PC-9 (cell line): Measurements from ENCODE around the gene KBTBD4. TPM values are rescaled to one million over a fixed set of nuclear protein-coding genes. Genes with fewer than 3 reads are reported as not detected.

ENCODE experiments used
- Bru-seq: library from RNA; stranded (reverse); fragments of 400-500 nt; gene quantifications from one replicate; lab custom pipeline; 2021; lab: Mats Ljungman, UMichigan
- BruChase-seq, 2 experiments: library from RNA; stranded (reverse); fragments of 400-500 nt; gene quantifications; one replicate each; lab custom pipeline; 2021; lab: Mats Ljungman, UMichigan
- BruUV-seq: library from RNA; stranded (reverse); fragments of 400-500 nt; replicated peaks from 2 replicates; lab custom pipeline; 2021; lab: Mats Ljungman, UMichigan
- CTCF ChIA-PET: fragments of 300-600 bp; sonication (Branson Sonifier 250); formaldehyde crosslinking; loops from one replicate; lab custom pipeline; 2022; ENCODE audit warnings: antibody characterized with exemption; lab: Charles Lee
- POLR2A ChIA-PET: fragments of 300-600 bp; sonication (Branson Sonifier 250); formaldehyde crosslinking; loops from one replicate; lab custom pipeline; 2022; ENCODE audit warnings: antibody characterized with exemption; ENCODE audit not compliant: unreplicated experiment; lab: Charles Lee
- DNase-seq, 2 experiments: peaks; one replicate each; pipeline versions ENCODE4 v3.0.0 to v3.0.0-alpha.2; 2015 to 2022; ENCODE audit warnings: mixed read lengths in 1 of 2
- H2AFZ ChIP-seq: fragments of 200-600 bp; sonication (generic); 2 replicates; pipeline ENCODE4 v1.8.1; 2017; ENCODE audit warnings: antibody characterized with exemption
- H3F3A ChIP-seq: fragments of 200-600 bp; sonication (generic); 2 replicates; pipeline ENCODE4 v1.8.1; 2017; ENCODE audit warnings: antibody characterized with exemption, mild to moderate bottlenecking, low read depth; ENCODE audit not compliant: insufficient read depth
- H3K27ac ChIP-seq: fragments of 200-600 bp; sonication (generic); 2 replicates; pipeline ENCODE4 v1.6.1; 2016; ENCODE audit warnings: mixed run types
- H3K27me3 ChIP-seq: fragments of 200-600 bp; sonication (generic); 2 replicates; pipeline ENCODE4 v1.6.1; 2016; ENCODE audit warnings: low read depth, mixed run types; ENCODE audit not compliant: insufficient read depth
- H3K36me3 ChIP-seq: fragments of 200-600 bp; sonication (generic); 2 replicates; pipeline ENCODE4 v1.6.1; 2016; ENCODE audit warnings: low read depth, mixed run types
- H3K4me1 ChIP-seq: fragments of 200-600 bp; sonication (generic); replicated peaks from 2 replicates; pipeline ENCODE4 v1.6.1; 2016; ENCODE audit warnings: mixed run types; ENCODE audit not compliant: insufficient read depth
- H3K4me2 ChIP-seq: fragments of 200-600 bp; sonication (generic); 2 replicates; pipeline ENCODE4 v1.6.1; 2017; ENCODE audit warnings: mixed run types
- H3K4me3 ChIP-seq: fragments of 200-600 bp; sonication (generic); 2 replicates; pipeline ENCODE4 v1.6.1; 2016; ENCODE audit warnings: mixed run types
- H3K79me2 ChIP-seq: fragments of 200-600 bp; sonication (generic); 2 replicates; pipeline ENCODE4 v1.6.1; 2017; ENCODE audit warnings: low read depth, mixed run types
- H3K9me2 ChIP-seq: fragments of 200-600 bp; sonication (generic); 2 replicates; pipeline ENCODE4 v1.8.1; 2017; ENCODE audit warnings: mild to moderate bottlenecking; ENCODE audit not compliant: insufficient read depth
- H3K9me3 ChIP-seq: fragments of 200-600 bp; sonication (generic); 2 replicates; pipeline ENCODE4 v1.8.1; 2016; ENCODE audit warnings: low read depth; ENCODE audit not compliant: insufficient read depth
- H4K20me1 ChIP-seq: fragments of 200-600 bp; sonication (generic); 2 replicates; pipeline ENCODE4 v1.8.1; 2017; ENCODE audit not compliant: insufficient read depth
- CTCF ChIP-seq: fragments of 200-600 bp; sonication (generic); conservative IDR thresholded peaks from 2 replicates; pipeline ENCODE4 v1.6.1; 2017; ENCODE audit warnings: mixed run types, antibody characterized with exemption, mild to moderate bottlenecking, moderate library complexity
- EZH2 ChIP-seq: fragments of 200-600 bp; sonication (generic); IDR thresholded peaks from 2 replicates; pipeline ENCODE4 v1.8.0; 2017; ENCODE audit warnings: antibody characterized with exemption, low read depth
- intact Hi-C: fragments of 100-400 bp; cut with micrococcal nuclease; formaldehyde crosslinking; loops from one replicate; pipeline ENCODE4 v1.10.0; 2022; ENCODE audit not compliant: unreplicated experiment
- long read RNA-seq: library from polyadenylated mRNA; stranded (forward); transcript quantifications from one replicate; pipeline ENCODE4 v2.0.0, GENCODE V29; 2022
- total RNA-seq: library from RNA; stranded (reverse); gene quantifications from 2 replicates; pipeline ENCODE4 v1.2.3, GENCODE V29; 2021

Gene KBTBD4
- total RNA-seq (20.2 and 20.3 TPM in 2 replicates), Bru-seq, nascent RNA (percentile 74 among the genes with signal in this experiment), BruChase-seq, experiment 1, labeled RNA remaining after a 2-hour chase (percentile 87 among the genes with signal in this experiment), BruChase-seq, experiment 2, labeled RNA remaining after a 6-hour chase (percentile 75 among the genes with signal in this experiment)
- long read RNA-seq, transcript KBTBD4-202 (4 exons, 2,372 nt) = major isoform, 37 of 48 reads
- long read RNA-seq, partial matches to known transcripts = 0 of 48 reads
- long read RNA-seq, other reads (novel, unspliced or antisense) = 4 of 48 reads

GRCh38 chr11:47578524-47579494, at the start of gene KBTBD4, which contains the start of gene NDUFS3:
TSS of gene KBTBD4 (minus strand) at chr11:47578970. CDS start at chr11:47578951, 19 bp downstream.
TSS of gene NDUFS3 (plus strand) at chr11:47579074. CDS start at chr11:47579092, 18 bp downstream.
- H3K27me3 ChIP-seq = no peaks in the 10 kb centered on the region
- H3K4me1 ChIP-seq = peaks cover 12% of the 10 kb centered on the region
- peak within 1 kb of the TSS; percentile 87 for H2AFZ ChIP-seq
- H3K79me2 ChIP-seq = peaks cover 34% of the 10 kb centered on the region
- H3K9me3 ChIP-seq = no peaks in the 10 kb centered on the region
- peak within 1 kb of the TSS; percentile 80 for H3K4me3 ChIP-seq
- BruUV-seq = TSS peak; percentile 26
- no peaks in the 10 kb centered on the region for H3K9me2 ChIP-seq
- intact Hi-C loops = no loop called here
- peaks cover 12% of the 10 kb centered on the region; the same call in 1 of the 2 replicates for H3K36me3 ChIP-seq
- peak within 1 kb of the TSS; percentile 98 for H3K4me2 ChIP-seq
- peaks cover 16% of the 10 kb centered on the region; the same call in 1 of the 2 replicates for H3F3A ChIP-seq
- H4K20me1 ChIP-seq = no peaks in the 10 kb centered on the region
- POLR2A ChIA-PET = interaction anchor here (0.5 to 0.6 kb wide), 3 partner anchors 111 to 953 kb away, joined by 4 to 16 read pairs (median 7); no protein-coding TSS in a partner anchor
- CTCF ChIA-PET = interaction anchor here (0.5 kb wide), 1 partner anchor 133 kb away, joined by 5 read pairs; no protein-coding TSS in a partner anchor
- peak; percentile 79 to 89 for DNase-seq
- TF ChIP-seq CTCF = no peak
- TF ChIP-seq EZH2 = no peak
- peak within 1 kb of the TSS; percentile 45; the same call in 1 of the 2 replicates for H3K27ac ChIP-seq

DNA sequence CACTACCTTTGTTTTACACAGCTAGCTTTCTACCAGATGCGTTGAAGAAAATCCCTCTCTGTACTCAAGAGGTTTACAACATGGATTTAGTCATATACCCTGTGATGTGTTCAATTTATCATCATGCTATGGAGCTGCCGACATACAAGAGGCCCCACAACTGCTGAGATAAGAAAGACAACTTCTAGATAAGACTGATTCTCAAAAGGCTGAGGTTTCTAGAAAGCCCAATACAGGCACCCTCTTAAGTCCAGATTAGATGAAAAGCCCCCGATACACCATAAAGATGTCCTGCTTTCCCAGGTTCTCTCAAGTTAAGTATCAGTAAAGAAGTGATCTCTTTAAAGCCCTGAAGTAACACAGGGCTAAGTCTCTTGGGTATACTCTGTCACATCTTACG, 49.3 kb upstream of the KBTBD4 start:
- intact Hi-C loops = no loop called here
- Histone ChIP-seq H3K4me1 (no peaks in the 10 kb centered on the region), H3K79me2 (no peaks in the 10 kb centered on the region), H3K9me2 (no peaks in the 10 kb centered on the region), H3K27me3 (no peaks in the 10 kb centered on the region), H3K9me3 (no peaks in the 10 kb centered on the region), H3F3A (peaks cover 3% of the 10 kb centered on the region; the same call in 1 of the 2 replicates), H4K20me1 (no peaks in the 10 kb centered on the region), H3K4me2 (no peak overlapping the region), H2AFZ (no peak overlapping the region), H3K27ac (no peak overlapping the region), H3K4me3 (no peak overlapping the region), H3K36me3 (peaks cover 19% of the 10 kb centered on the region)
- no TSS peak for BruUV-seq
- ChIA-PET CTCF (no interaction called here), POLR2A (interaction anchor here (0.8 kb wide), 1 partner anchor 62 kb away, joined by 6 read pairs; no protein-coding TSS in a partner anchor)
- no peak for DNase-seq
- TF ChIP-seq EZH2 = no peak
- TF ChIP-seq CTCF = no peak

DNA sequence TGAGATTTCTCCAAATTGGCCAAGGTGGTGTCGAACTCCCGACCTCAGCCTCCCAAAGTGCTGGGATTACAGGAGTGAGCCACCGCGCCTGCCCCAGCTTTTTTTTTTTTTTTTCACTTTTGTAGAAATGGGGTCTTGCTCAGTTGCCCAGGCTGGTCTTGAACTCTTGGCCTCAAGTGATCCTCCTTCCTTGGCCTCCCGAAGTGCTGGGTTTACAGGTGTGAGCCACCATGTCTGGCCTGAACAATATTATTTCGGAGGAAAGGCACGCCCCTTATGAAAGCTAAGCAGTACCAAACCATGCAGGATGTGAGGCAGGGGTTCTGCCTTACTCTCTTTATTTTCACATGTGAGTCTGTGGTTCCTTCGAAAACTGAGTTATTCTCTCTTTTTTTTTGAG, 47.5 kb upstream of the KBTBD4 start:
- CTCF ChIA-PET = interaction anchor here (0.6 to 0.7 kb wide), 2 partner anchors 90 to 214 kb away, joined by 3 to 4 read pairs; no protein-coding TSS in a partner anchor
- no peak for DNase-seq
- intact Hi-C loops = no loop called here

More for the DNA sequence above, 47.5 kb upstream of the KBTBD4 start:
- Histone ChIP-seq H3K4me3 (no peak overlapping the region), H4K20me1 (no peaks in the 10 kb centered on the region), H3K9me2 (no peaks in the 10 kb centered on the region), H3K36me3 (peaks cover 24% of the 10 kb centered on the region), H3K4me1 (no peaks in the 10 kb centered on the region), H3K27ac (no peak overlapping the region), H3K79me2 (no peaks in the 10 kb centered on the region), H3K27me3 (no peaks in the 10 kb centered on the region), H2AFZ (no peak overlapping the region), H3K9me3 (no peaks in the 10 kb centered on the region), H3F3A (peaks cover 3% of the 10 kb centered on the region), H3K4me2 (no peak overlapping the region)
- TF ChIP-seq EZH2 (no peak), CTCF (no peak)
- BruUV-seq = no TSS peak
- POLR2A ChIA-PET = no interaction called here
